ENCODE measurements around the gene DICER1.

DNA sequence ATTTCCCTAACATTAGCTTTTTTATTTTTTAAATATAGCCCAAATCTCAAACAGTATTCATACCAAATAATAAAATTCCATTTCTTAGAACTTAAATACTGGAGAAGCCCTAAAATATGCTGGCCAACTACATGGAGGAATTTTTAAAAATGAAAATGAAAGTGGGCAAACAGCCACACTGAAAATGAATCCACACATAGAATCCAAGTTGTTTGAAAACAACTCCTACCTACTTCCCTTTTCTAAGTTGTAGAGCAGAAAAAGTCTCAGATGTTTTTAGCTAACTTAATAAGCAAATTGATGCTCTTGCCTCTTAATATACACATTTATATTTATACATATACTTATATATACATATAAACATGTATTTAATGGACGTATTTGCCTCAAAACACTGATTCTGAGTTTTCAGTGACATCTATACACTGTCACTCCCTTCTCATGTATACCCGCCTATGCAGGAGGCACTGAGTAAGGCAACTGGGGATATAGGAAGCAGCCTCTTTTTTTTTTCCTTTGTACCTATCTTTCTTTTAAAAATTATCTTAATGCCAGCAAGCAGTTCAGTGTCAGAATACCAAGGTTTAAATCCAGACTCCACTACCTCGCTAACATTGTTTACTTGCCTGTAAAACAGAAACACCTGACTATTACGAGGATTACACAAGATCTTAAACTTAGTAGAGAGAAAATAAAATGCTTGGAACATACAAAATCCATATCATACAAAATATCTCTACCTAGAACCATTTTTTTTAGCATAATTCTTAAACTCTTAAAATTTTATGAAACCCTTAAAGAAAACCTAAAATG is 13.3 kb downstream of the DICER1 start:
- TF ChIP-seq CTCF (IDR thresholded peaks at IDR 0.05) = no peak
- TF ChIP-seq ZFX (IDR thresholded peaks at IDR 0.05; ENCODE audit: borderline replicate concordance) = no peak
